HL-60 (cell line): ENCODE measurements around the gene STAT6.
A peak's percentile ranks its signal among the peaks of the same experiment; 100 is the strongest.

Experiments used
- DNase-seq, 2 experiments: peaks; one replicate each; pipeline ENCODE4 v3.0.0-alpha.2; 2010 to 2020; ENCODE audit warnings: low read depth in 1 of 2, low spot score in 1 of 2
- H3K27ac ChIP-seq: fragments of 250-450 bp; sonication (Bioruptor Pico); replicated peaks from 2 replicates; pipeline ENCODE4 v1.5.1; 2020; ENCODE audit warnings: mild to moderate bottlenecking, moderate library complexity
- H3K27me3 ChIP-seq: fragments of 250-450 bp; sonication (Bioruptor Pico); 2 replicates; pipeline ENCODE4 v1.5.1; 2021; ENCODE audit warnings: mild to moderate bottlenecking, moderate library complexity; ENCODE audit not compliant: insufficient read depth, poor library complexity, severe bottlenecking
- H3K4me3 ChIP-seq: replicated peaks from 2 replicates; pipeline ENCODE4 v1.5.1; 2011; ENCODE audit warnings: mild to moderate bottlenecking, control low read depth, low read length; ENCODE audit not compliant: insufficient read depth
- GABPA ChIP-seq: IDR thresholded peaks from 2 replicates; pipeline ENCODE4 v1.6.1; 2012; ENCODE audit warnings: low read depth
- POLR2AphosphoS5 ChIP-seq: IDR thresholded peaks from 2 replicates; pipeline ENCODE4 v1.6.1; 2012; ENCODE audit warnings: low read depth
- SPI1 ChIP-seq: IDR thresholded peaks from 2 replicates; pipeline ENCODE4 v1.6.1; 2012; ENCODE audit warnings: low read depth, mild to moderate bottlenecking, borderline replicate concordance
- TF ChIP-seq, protein P1 (sequence below): IDR thresholded peaks from one replicate; pipeline ENCODE4 v1.5.1; 2011; ENCODE audit warnings: low read length, control low read depth, inconsistent platforms; ENCODE audit not compliant: insufficient read depth
- TF ChIP-seq, protein P2 (sequence below): IDR thresholded peaks from 2 replicates; pipeline ENCODE4 v1.6.1; 2012; ENCODE audit warnings: low read depth; ENCODE audit not compliant: insufficient replicate concordance

STAT6 gene

DNA sequence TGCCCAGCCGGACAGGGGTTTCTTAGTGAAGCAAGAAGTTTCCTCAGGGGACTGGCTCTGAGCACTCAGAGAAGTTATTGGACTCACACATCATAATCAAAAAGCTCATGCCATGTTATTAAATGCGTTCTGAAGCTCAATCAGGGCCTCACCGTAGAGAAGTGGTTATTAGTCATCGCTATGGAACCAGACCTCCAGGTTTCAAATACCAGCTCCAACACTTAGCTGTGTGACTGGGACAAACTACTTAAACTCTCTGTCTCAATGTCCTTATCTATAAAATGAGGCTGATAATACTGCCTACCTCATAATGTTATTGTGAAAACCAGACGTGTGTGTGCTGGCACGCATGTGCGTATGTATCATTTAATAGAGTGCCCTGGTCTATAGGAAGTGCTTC lies 7.3 kb downstream of the STAT6 start:
- Histone ChIP-seq H3K27ac (no peak overlapping the region), H3K27me3 (no peaks in the 10 kb centered on the region), H3K4me3 (no peak overlapping the region)
- DNase-seq: no peak
- no peak for TF ChIP-seq GABPA
- TF ChIP-seq, protein P1, sequence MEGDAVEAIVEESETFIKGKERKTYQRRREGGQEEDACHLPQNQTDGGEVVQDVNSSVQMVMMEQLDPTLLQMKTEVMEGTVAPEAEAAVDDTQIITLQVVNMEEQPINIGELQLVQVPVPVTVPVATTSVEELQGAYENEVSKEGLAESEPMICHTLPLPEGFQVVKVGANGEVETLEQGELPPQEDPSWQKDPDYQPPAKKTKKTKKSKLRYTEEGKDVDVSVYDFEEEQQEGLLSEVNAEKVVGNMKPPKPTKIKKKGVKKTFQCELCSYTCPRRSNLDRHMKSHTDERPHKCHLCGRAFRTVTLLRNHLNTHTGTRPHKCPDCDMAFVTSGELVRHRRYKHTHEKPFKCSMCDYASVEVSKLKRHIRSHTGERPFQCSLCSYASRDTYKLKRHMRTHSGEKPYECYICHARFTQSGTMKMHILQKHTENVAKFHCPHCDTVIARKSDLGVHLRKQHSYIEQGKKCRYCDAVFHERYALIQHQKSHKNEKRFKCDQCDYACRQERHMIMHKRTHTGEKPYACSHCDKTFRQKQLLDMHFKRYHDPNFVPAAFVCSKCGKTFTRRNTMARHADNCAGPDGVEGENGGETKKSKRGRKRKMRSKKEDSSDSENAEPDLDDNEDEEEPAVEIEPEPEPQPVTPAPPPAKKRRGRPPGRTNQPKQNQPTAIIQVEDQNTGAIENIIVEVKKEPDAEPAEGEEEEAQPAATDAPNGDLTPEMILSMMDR: no peak
- TF ChIP-seq SPI1: no peak
- TF ChIP-seq, protein P2, sequence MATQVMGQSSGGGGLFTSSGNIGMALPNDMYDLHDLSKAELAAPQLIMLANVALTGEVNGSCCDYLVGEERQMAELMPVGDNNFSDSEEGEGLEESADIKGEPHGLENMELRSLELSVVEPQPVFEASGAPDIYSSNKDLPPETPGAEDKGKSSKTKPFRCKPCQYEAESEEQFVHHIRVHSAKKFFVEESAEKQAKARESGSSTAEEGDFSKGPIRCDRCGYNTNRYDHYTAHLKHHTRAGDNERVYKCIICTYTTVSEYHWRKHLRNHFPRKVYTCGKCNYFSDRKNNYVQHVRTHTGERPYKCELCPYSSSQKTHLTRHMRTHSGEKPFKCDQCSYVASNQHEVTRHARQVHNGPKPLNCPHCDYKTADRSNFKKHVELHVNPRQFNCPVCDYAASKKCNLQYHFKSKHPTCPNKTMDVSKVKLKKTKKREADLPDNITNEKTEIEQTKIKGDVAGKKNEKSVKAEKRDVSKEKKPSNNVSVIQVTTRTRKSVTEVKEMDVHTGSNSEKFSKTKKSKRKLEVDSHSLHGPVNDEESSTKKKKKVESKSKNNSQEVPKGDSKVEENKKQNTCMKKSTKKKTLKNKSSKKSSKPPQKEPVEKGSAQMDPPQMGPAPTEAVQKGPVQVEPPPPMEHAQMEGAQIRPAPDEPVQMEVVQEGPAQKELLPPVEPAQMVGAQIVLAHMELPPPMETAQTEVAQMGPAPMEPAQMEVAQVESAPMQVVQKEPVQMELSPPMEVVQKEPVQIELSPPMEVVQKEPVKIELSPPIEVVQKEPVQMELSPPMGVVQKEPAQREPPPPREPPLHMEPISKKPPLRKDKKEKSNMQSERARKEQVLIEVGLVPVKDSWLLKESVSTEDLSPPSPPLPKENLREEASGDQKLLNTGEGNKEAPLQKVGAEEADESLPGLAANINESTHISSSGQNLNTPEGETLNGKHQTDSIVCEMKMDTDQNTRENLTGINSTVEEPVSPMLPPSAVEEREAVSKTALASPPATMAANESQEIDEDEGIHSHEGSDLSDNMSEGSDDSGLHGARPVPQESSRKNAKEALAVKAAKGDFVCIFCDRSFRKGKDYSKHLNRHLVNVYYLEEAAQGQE: no peak
- TF ChIP-seq POLR2AphosphoS5: no peak

DNA sequence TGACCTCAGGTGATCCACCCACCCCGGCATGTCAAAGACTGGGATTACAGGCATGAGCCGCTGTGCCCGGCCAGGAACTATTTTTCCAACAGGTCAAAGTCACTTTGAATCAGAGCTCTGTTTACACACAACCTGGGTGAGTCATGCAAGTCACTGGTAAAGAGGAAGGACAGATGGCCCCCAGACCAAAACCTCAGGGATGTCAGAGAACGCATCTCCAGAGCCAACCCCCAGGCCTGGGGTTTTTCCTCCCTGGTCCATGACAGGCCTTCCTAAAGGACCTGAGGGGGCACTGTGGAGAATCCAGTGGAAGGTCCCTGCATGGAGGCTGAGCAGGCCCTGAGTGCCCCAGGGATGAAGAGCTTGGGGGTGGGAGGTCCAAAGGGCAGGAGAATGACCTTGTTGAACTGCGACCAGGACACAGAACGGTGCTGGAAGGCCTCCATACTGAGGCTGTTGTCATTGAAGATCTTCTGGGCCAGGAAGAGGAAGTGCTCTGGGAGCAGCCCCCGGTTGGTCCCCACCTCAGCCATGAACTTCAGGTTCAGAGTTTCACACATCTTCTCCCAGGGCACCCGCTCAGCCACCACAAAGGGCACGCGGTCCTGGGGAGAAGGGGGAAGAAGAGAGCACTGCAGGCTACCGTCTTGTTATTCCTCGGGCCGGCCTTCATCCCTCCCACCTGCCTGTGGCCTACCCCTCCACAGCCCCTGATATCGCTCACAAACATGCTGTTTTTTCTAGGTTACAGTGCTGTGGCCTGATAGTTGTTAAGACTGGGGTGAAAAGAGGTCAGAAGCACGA lies 9.1 kb downstream of the STAT6 start:
- peak overlapping the region; percentile 47; the same call in 1 of the 2 replicates for H3K27ac ChIP-seq
- no peak overlapping the region for H3K4me3 ChIP-seq
- DNase-seq: peak in 1 of 2 experiments; percentile 75
- H3K27me3 ChIP-seq: no peaks in the 10 kb centered on the region
- TF ChIP-seq, protein P2: no peak
- TF ChIP-seq GABPA (peak; percentile 47; the same call in 1 of the 2 replicates), SPI1 (peak; percentile 92), POLR2AphosphoS5 (no peak)
- TF ChIP-seq, protein P1: no peak

DNA sequence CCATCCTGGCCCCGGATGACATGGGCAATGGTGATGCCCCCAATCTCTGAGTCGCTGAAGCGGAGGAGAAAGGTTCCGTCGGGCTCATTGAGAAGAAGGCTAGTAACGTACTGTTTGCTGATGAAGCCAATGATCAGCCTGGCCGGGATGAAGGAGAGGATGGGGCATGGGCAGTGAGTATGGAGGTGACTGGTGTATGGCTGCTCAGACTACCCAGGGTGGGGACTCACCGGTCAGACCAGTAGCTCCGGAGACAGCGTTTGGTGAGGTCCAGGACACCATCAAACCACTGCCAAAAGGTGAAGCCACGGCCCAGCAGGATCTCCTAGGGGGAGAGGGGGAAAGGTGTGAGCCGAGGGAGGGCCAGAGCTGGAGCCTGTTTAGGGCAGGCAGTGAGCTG lies 11.4 kb downstream of the STAT6 start:
- H3K27ac ChIP-seq: no peak overlapping the region
- TF ChIP-seq GABPA (no peak), SPI1 (no peak), POLR2AphosphoS5 (no peak)
- TF ChIP-seq, protein P1: no peak
- TF ChIP-seq, protein P2: no peak

More for the DNA sequence above, 11.4 kb downstream of the STAT6 start:
- no peaks in the 10 kb centered on the region for H3K27me3 ChIP-seq
- H3K4me3 ChIP-seq: no peak overlapping the region
- no peak for DNase-seq
